Muscle of leg (tissue), 11 donors: ENCODE measurements around the gene CRABP2. TPM values are rescaled to one million over a fixed set of nuclear protein-coding genes. Genes with fewer than 3 reads are reported as not detected.

ENCODE experiments used
- DNase-seq: peaks from one replicate; pipeline ENCODE4 v3.0.0; 2013
- H3K27ac ChIP-seq: one replicate; pipeline ENCODE4 v1.5.1; 2013; ENCODE audit warnings: mild to moderate bottlenecking, low read length, control low read depth
- H3K27me3 ChIP-seq: one replicate; pipeline ENCODE4 v1.6.1; 2013; ENCODE audit warnings: low read length; ENCODE audit not compliant: control insufficient read depth, insufficient read depth
- H3K36me3 ChIP-seq: one replicate; pipeline ENCODE4 v1.6.1; 2013; ENCODE audit warnings: low read length; ENCODE audit not compliant: control insufficient read depth, insufficient read depth
- H3K4me1 ChIP-seq: one replicate; pipeline ENCODE4 v1.6.1; 2013; ENCODE audit warnings: low read length; ENCODE audit not compliant: control insufficient read depth, insufficient read depth
- H3K4me3 ChIP-seq: one replicate; pipeline ENCODE4 v1.5.1; 2013; ENCODE audit warnings: low read length, control low read depth
- H3K9me3 ChIP-seq: replicated peaks from 2 replicates; pipeline ENCODE4 v1.6.1; 2013; ENCODE audit warnings: low read depth, low read length; ENCODE audit not compliant: control insufficient read depth
- WGBS: methylation state at CpG from one replicate; pipeline ENCODE4 v1.1.5; 2013; ENCODE audit warnings: missing lambda C conversion rate; ENCODE audit not compliant: insufficient coverage; 5-methylcytosine and 5-hydroxymethylcytosine counted together
- polyA plus RNA-seq, 8 donors: library from polyadenylated mRNA; unstranded; fragments of 120-200 nt; gene quantifications; one replicate each; pipeline versions ENCODE4 v1.2.1 to v1.2.3, GENCODE V29; 2013; ENCODE audit warnings: inconsistent platforms in 1 of 8, low replicate concordance in 1 of 8; ENCODE audit not compliant: insufficient read length in 8 of 8, insufficient read depth in 1 of 8
- total RNA-seq: library from RNA; stranded (reverse); fragments of 120-200 nt; gene quantifications from one replicate; pipeline ENCODE4 v1.2.4, GENCODE V29; 2013

The CRABP2 gene
- total and polyA plus RNA-seq, 9 donors, result 209 to 376 (median 268) TPM

DNA sequence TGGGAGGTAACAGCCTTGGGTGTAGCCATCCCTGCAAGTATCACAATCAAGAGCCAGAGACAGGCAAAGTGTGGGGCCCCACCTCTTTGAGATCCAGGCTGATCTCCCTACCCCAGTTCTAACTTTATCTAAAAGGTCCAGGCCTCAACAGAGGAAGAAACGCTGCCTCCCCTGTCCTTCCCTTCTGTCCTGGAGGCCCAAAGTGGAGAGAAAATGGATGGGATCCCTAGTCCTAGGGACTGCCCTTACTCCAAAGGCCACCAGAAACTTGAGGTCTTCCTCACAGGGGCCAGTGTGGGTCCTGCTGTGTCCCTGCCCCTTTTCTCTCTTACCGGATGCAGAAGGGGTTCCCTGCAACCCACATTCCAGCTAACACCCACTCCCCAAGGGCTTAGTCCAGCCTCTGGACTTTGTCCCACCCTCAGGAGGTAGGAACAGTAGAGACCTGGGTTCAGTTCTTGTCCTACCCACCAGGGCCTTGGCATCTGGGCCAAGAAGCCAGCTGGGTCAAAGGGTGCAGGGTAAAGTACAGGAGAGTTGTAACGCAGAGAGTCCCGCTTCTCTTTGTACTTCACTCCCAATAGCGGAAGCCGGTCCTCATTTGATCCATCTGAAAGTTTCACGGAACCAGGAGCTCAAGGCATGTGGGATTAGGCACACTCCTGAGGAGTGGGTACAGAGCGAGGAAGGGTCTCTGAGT, 44.2 kb upstream of the CRABP2 start:
- H3K4me1 ChIP-seq, result peaks cover 64% of the 10 kb centered on the region
- DNase-seq, result peak; percentile 43
- no peaks in the 10 kb centered on the region for H3K27me3 ChIP-seq
- H3K36me3 ChIP-seq, result peaks cover 15% of the 10 kb centered on the region
- peak overlapping the region; percentile 86 for H3K4me3 ChIP-seq
- WGBS, result 29% methylated on average over 2 of the region's 8 CpGs
- peak overlapping the region; percentile 100 for H3K27ac ChIP-seq
- H3K9me3 ChIP-seq, result no peaks in the 10 kb centered on the region

DNA sequence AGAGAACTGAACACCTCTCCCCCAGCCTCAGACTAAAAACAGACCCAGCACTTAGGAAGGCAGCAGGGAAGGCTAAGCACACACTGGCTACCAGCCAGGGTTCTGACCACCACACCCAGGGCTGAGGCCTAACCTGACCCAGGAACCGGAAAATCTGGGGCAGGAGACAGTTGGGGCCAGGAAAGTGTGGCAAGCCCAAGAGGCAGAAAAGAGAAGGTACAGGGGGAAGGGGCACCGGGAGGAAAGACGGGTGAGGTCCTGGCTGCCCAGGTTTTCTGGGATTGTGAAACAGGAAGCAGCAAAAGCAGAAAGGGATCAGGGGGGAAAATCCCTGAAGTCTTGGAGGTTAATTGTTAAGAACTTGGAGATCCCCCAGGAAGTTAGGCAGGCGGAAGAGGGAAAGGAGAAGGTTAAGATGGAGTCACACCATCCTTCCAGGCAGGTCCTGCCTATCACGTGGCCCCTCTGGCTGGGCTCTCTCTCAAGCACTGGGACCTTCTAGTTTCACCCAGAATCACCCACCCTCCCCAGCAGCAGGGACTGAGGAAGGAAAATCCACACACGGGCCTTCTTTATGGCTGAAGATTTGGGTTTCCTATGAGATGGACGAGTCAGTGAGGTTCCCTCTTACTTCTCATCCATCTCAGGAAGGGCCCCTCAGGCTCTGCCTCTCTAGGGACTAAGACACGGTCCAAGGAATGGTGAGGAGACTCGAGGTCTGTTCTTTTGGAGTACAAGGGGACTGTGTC, 43.5 kb upstream of the CRABP2 start:
- no peaks in the 10 kb centered on the region for H3K9me3 ChIP-seq
- peak overlapping the region; percentile 86 for H3K4me3 ChIP-seq
- H3K36me3 ChIP-seq, result peaks cover 21% of the 10 kb centered on the region
- peak; percentile 73 for DNase-seq
- H3K27me3 ChIP-seq, result no peaks in the 10 kb centered on the region
- 3% methylated on average over 3 of the region's 9 CpGs for WGBS
- peaks cover 59% of the 10 kb centered on the region for H3K4me1 ChIP-seq
- peak overlapping the region; percentile 100 for H3K27ac ChIP-seq

DNA sequence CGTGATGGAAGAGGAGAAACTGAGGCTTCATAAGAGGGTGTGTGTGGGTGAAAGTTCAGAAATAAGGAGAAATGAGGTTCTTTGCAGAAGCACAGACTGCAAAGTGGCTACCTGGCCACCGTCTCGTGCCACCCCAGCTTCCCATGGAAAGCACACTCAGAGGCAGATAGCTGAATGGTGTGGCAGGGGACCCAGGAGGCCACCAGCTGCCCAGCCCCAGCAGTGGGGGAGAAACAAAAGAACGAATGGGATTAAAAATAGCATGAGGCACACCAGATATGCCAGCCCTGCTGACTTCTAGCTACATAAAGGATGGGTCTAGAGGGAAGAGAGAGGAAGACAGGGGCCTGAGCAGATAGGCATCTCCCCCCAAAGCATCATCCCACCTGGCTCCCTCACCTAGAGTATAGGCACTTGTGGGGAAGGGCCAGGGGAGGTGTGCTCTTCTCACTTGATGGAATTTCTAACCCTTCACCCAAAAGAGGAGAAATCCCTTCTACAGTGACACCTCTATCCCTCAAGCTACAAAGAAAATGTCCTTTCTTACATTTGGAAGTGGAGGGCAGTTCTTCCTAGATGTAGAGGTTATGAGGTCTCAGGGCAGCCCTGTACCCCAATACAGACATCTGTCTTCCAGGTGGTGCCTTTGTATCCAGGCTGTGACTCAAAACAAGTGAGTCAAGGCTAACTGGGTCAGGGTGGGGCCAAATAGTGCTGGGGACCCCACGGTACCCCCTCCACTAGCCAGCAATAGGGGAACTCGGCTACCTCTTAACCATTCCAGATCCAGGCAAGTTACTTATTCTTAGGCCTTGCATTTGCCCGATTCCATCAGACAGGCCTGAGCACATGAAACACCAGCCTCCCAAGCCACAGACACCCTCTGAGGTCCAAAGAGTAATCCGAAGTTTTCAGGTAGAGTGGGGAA, 42.6 kb upstream of the CRABP2 start:
- Histone ChIP-seq H3K27me3 (no peaks in the 10 kb centered on the region), H3K36me3 (peaks cover 29% of the 10 kb centered on the region), H3K9me3 (no peaks in the 10 kb centered on the region), H3K4me1 (peaks cover 55% of the 10 kb centered on the region), H3K27ac (peak overlapping the region; percentile 100), H3K4me3 (peak overlapping the region; percentile 86)
- 28% methylated on average over 2 of the region's 8 CpGs for WGBS
- DNase-seq, result peak; percentile 51

DNA sequence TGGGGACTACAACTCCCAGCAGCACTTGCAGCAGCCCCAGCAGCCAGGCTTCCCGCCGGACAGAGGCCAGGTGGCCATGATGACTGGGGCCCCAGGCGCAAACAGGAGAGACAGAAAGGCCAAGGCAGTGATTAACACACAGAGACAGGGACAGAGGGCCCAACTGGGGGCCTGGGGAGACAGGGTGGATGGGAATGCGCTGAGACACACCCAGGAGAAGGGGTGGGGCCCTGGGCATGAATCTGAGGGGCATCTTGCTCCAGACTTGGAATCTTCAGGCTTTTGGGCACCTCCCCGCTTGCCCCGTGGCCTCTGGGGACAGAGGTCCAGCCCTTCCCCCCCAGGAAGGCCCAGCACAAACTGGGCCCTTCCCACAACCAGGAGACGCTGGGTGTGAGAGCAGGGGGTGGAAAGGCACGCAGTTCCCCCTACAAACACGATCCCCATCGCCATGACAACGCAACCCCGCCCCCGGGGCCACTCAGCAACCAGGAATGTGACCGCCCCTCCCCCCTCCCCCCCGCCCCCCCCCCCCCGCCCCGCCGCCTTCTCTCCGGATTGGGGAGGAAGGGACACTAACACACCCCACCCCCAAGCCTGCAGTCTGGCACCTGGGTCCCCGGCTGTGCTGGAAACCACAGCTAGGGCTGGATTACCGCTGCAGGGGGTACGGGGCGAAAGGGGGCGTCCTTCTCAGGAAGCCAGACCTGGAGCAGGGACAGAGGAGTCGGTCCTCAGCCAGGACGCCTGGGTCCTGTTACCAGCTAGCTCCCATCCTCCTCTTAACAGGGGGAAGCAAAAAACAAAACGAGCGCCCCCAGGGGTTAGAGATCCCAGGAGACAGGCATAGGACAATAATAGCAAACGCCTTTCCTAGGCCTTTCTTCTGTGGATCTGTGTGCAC, 41.6 kb upstream of the CRABP2 start:
- Histone ChIP-seq H3K36me3 (peaks cover 39% of the 10 kb centered on the region), H3K4me1 (peaks cover 51% of the 10 kb centered on the region), H3K27me3 (no peaks in the 10 kb centered on the region), H3K4me3 (peak overlapping the region; percentile 86), H3K27ac (peak overlapping the region; percentile 100), H3K9me3 (no peaks in the 10 kb centered on the region)
- WGBS, result 2% methylated on average over 13 of the region's 29 CpGs
- peak; percentile 97 for DNase-seq

DNA sequence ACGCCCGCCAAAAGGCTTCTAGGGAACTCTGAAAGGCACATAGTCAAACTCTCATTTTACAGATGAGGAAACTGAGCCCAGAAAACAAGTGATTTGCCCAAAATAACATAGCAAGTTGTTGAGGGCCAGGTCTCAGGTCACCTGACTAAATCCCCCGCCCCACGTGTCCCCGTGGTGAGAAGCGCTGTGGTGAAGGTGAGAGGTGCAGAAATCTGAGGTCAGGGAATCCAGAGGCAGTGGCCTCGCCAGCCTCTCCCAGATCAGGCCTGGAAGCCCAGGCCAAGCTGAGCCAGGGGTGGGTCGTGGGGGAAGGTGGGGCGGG, 41.0 kb upstream of the CRABP2 start:
- WGBS, result 26% methylated on average over 4 of the region's 9 CpGs
- no peaks in the 10 kb centered on the region for H3K9me3 ChIP-seq
- peak overlapping the region; percentile 86 for H3K4me3 ChIP-seq
- H3K4me1 ChIP-seq, result peaks cover 56% of the 10 kb centered on the region
- DNase-seq, result no peak
- H3K27me3 ChIP-seq, result no peaks in the 10 kb centered on the region
- H3K36me3 ChIP-seq, result peaks cover 44% of the 10 kb centered on the region
- peak overlapping the region; percentile 100 for H3K27ac ChIP-seq

DNA sequence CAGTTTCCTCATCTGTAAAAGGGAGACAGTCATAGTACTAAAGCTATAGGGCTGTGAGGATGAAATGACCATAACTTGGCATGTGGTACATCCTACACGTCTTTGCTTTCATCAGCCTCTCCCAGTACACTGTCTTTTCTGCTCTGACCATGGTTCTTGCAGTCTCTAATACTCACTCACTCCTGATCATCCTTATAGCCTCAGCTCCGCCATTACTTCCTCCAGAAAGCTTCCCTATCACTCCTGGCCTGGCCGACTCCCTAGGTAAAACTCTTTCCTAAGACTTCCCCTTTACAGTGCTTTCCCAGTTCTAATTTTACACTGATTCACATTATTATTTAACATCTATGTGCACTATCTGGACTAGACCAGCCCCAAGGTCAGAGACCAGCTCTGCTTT, 40.5 kb upstream of the CRABP2 start:
- peaks cover 57% of the 10 kb centered on the region for H3K4me1 ChIP-seq
- peak overlapping the region; percentile 100 for H3K27ac ChIP-seq
- H3K4me3 ChIP-seq, result no peak overlapping the region

DNA sequence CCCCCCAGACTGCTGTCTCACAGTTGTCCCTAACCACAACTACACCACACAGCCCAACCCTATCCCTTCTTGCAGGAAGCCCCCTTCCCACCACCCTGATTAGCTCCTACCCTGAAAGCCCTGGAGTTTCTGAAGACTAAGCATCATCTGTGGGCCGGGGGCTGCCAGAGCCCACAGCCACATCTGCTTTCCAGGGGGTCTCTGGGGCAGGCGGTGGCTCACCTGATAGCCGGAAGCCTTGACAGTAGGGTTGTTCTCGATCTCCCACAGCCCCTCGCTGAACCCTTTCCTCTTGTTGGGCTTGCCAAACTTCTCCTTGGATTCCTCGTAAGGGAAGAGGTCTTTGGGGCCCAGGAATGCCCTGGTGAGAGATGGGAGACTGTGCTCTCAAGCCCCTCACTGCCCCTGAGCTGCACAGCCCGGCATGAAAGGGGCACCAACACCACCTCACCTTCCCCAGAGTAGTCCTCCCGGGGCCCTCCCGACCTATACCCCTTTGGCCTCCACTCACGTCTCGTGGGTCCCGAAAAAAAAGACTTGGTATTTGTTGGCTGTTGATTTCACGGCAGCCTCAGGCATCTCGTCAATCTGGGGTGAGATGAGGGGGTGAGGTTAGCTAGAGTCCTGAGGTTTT, 39.5 kb upstream of the CRABP2 start:
- Histone ChIP-seq H3K27ac (no peak overlapping the region), H3K9me3 (no peaks in the 10 kb centered on the region), H3K4me1 (peaks cover 53% of the 10 kb centered on the region), H3K27me3 (no peaks in the 10 kb centered on the region), H3K36me3 (peaks cover 44% of the 10 kb centered on the region), H3K4me3 (no peak overlapping the region)
- no peak for DNase-seq
- WGBS, result 98% methylated on average over 5 of the region's 14 CpGs

More for the DNA sequence above, 40.5 kb upstream of the CRABP2 start:
- no peaks in the 10 kb centered on the region for H3K9me3 ChIP-seq
- no peaks in the 10 kb centered on the region for H3K27me3 ChIP-seq
- 86% methylated on average over 2 of the region's 3 CpGs for WGBS
- peaks cover 44% of the 10 kb centered on the region for H3K36me3 ChIP-seq
- no peak for DNase-seq

DNA sequence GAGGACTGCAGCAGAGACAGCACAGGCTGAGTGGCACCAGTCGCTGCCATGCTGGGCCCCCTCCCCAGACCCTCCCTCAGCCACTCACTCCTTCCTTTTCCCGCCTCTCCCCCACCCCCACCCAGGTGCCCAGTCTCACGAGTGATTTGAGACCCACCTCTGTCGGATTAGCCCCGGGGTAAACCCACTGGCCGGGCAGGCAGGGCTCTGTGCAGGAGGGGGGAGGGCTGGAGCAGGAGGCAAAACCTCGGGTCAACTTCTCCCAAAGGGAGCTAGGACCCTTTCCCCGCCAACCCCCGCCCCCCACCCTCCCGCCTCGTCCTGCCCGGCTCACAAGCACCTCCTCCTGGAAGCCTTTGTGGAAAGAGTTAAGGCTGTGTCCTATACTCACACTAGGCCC, 39.0 kb upstream of the CRABP2 start:
- no peak overlapping the region for H3K27ac ChIP-seq
- WGBS, result no CpG with 5 or more reads among the region's 12 CpGs

More for the DNA sequence above, 39.0 kb upstream of the CRABP2 start:
- H3K36me3 ChIP-seq, result peaks cover 40% of the 10 kb centered on the region
- peaks cover 52% of the 10 kb centered on the region for H3K4me1 ChIP-seq
- no peak overlapping the region for H3K4me3 ChIP-seq
- no peak for DNase-seq
- no peaks in the 10 kb centered on the region for H3K27me3 ChIP-seq
- no peaks in the 10 kb centered on the region for H3K9me3 ChIP-seq
